IPS-18a (cell line): ENCODE results near the gene GNG13.

Source experiments
- H3K27ac ChIP-seq: one replicate; pipeline ENCODE4 v1.5.1; 2013; ENCODE audit warnings: low read length
- H3K27me3 ChIP-seq: one replicate; pipeline ENCODE4 v1.6.1; 2013; ENCODE audit warnings: mild to moderate bottlenecking, low read length; ENCODE audit not compliant: control insufficient read depth, insufficient read depth
- H3K36me3 ChIP-seq: one replicate; pipeline ENCODE4 v1.6.1; 2013; ENCODE audit warnings: low read depth, low read length; ENCODE audit not compliant: control insufficient read depth
- H3K4me1 ChIP-seq: one replicate; pipeline ENCODE4 v1.6.1; 2013; ENCODE audit warnings: low read depth, low read length; ENCODE audit not compliant: control insufficient read depth
- H3K4me3 ChIP-seq: one replicate; pipeline ENCODE4 v1.5.1; 2013; ENCODE audit warnings: low read length
- H3K9ac ChIP-seq: one replicate; pipeline ENCODE4 v1.6.1; 2013; ENCODE audit warnings: mild to moderate bottlenecking, low read length, moderate library complexity
- H3K9me3 ChIP-seq: one replicate; pipeline ENCODE4 v1.6.1; 2013; ENCODE audit warnings: low read depth, low read length; ENCODE audit not compliant: control insufficient read depth

The GNG13 gene

DNA sequence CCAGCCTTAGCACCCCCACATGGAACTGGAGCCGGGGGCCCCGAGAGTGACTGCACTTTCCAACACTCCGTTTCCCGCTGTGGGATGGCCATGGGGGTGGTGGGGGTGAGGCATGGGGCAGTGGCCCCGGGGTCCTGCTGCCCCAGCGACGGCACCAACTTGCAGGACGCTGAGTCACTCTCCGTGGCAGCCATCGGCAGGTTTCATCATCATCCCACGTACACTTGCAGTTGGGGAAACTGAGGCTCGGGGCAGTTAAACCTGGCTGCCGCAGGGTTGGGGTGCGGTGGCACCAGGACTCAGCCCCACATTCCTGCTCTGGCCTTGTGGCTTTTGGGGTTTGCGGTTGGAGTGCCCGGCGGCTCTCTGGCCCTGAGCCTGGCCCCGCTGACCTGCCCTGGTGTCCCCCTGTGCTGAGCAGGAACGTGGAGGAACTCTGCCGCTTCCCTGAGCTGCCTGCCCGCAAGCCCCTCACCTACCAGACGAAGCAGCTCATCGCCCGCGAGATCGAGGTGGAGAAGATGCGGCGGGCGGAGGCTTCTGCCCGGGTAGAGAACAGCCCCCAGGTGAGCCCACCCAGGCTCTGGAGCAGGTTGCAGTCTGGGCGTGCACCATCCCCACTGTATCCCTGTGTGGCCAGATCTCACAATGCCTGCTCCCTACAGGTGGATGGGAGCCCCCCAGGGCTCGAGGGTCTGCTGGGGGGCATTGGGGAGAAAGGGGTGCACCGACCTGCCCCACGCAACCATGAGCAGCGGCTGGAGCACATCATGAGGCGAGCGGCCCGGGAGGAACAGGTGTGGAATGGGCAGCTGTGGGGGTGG is 4.0 kb downstream of the GNG13 start:
- no peak overlapping the region for H3K9ac ChIP-seq
- H3K27me3 ChIP-seq = peaks cover 11% of the 10 kb centered on the region
- H3K9me3 ChIP-seq = no peaks in the 10 kb centered on the region
- peaks cover 5% of the 10 kb centered on the region for H3K36me3 ChIP-seq
- no peak overlapping the region for H3K4me3 ChIP-seq
- H3K27ac ChIP-seq = no peak overlapping the region
- no peaks in the 10 kb centered on the region for H3K4me1 ChIP-seq

DNA sequence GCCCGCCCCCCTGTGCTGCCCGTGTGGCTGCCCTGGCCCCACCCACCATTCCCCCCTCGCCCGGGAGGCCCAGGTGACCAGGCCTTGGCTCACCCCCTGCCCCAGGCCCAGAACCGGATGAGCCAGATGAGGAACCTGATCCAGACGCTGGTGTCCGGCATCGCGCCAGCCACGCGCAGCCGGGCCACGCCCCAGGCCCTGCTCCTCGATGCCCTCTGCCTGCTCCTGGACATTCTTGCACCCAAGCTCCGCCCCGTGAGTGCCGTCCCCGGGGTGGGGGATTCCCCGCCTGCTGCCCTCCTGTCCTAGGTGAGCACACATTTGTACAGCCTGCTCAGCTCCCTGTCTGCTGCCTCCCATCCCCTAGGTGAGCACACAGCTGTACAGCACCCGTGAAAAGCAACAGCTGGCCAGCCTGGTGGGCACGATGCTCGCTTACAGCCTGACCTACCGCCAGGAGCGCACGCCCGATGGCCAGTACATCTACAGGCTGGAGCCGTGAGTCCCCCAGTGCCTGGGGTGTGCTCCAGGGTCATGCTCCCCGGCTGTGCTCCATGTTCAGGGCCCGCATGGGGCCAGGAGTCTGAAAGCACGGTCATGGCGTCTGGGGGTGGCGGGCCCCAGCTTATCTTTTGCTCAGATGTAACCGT is 4.8 kb downstream of the GNG13 start:
- Histone ChIP-seq H3K27ac (no peak overlapping the region), H3K4me3 (no peak overlapping the region), H3K36me3 (peaks cover 13% of the 10 kb centered on the region), H3K4me1 (no peaks in the 10 kb centered on the region), H3K9me3 (no peaks in the 10 kb centered on the region), H3K9ac (no peak overlapping the region), H3K27me3 (peaks cover 3% of the 10 kb centered on the region)

DNA sequence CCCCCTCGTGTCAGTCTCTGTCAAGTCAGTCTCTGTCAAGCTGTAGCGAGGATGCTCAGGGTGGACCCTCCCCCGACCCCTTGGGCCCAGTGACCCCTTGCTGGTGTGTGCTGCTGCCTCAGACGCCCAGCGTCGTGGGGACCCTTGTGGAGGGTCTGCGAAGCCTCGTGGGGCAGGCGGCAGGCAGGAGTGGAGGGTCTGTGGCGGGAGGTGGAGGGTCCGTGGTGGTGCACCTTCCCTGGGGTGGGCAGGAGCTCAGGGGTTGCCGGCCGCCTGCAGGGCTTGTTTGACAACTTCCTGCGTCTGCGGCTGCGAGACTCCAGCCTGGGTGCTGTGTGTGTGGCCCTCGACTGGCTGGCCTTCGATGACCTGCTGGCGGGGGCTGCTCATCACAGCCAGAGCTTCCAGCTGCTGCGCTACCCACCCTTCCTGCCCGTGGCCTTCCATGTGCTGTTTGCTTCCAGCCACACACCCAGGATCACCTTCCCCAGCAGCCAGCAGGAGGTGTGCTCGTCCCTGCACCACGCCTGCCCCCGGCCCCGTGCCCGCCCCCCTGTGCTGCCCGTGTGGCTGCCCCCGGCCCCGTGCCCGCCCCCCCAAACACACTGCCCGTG is 5.6 kb downstream of the GNG13 start:
- H3K9ac ChIP-seq = no peak overlapping the region
- no peaks in the 10 kb centered on the region for H3K27me3 ChIP-seq
- no peaks in the 10 kb centered on the region for H3K9me3 ChIP-seq
- H3K4me3 ChIP-seq = no peak overlapping the region
- no peaks in the 10 kb centered on the region for H3K4me1 ChIP-seq
- peaks cover 16% of the 10 kb centered on the region for H3K36me3 ChIP-seq
- no peak overlapping the region for H3K27ac ChIP-seq

DNA sequence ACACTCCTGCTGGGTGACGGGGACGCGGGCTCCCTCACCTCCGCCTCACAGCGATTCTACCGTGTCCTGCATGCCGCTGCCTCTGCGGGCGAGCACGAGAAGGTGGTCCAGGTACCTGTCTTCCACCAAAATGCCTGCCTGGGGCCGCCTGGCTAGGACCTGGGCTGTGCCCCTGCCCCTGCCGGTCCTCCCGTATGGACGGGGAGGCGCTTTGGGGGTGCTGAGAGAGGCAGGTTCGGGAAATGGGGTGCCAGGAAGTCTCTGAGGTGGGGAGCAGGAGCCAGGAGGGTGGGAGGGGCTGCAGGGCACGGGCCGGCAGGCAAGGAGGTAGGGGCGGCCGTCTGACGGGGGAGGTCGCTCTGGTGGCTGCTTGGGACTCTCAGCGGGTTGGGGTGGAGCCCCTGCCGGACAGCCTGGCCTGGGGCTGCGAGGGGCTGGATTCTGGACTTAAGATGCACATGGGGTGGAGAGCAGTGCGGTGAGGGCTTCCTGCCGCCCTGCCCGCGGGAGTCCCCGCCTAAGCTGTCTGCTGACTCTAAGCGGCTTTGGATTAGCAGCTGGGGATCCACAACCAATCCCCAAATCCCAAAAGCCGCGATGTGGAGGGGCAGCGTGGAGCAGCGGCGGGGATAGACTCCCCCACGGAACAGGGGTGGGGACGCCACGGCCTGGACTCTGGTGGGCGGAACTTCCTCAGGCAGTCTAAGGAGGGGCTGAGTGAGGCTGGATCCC is 6.3 kb downstream of the GNG13 start:
- H3K9me3 ChIP-seq = no peaks in the 10 kb centered on the region
- H3K4me1 ChIP-seq = no peaks in the 10 kb centered on the region
- H3K36me3 ChIP-seq = peaks cover 16% of the 10 kb centered on the region
- no peaks in the 10 kb centered on the region for H3K27me3 ChIP-seq
- H3K4me3 ChIP-seq = no peak overlapping the region
- no peak overlapping the region for H3K27ac ChIP-seq
- H3K9ac ChIP-seq = no peak overlapping the region

DNA sequence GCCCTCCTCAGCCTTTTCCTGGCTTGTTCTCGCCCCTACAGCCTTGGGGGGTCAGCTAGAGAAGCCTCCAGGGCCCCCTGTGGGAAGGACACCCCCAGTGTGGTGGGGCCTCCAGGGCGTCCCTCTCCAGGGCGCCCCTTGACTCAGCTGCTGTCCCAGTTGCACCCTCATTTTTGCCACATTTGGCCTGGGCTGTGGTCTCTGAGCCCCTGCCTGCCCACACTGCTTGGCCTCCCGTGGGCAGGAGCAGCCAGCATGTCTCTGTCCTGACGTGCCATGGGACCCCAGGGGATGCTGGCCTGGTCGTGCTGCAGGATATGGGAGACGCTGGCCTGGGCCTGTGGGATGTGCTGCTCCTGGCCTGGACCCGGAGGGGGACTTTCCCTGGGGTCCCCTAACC is 7.1 kb downstream of the GNG13 start:
- H3K36me3 ChIP-seq = peaks cover 16% of the 10 kb centered on the region

DNA sequence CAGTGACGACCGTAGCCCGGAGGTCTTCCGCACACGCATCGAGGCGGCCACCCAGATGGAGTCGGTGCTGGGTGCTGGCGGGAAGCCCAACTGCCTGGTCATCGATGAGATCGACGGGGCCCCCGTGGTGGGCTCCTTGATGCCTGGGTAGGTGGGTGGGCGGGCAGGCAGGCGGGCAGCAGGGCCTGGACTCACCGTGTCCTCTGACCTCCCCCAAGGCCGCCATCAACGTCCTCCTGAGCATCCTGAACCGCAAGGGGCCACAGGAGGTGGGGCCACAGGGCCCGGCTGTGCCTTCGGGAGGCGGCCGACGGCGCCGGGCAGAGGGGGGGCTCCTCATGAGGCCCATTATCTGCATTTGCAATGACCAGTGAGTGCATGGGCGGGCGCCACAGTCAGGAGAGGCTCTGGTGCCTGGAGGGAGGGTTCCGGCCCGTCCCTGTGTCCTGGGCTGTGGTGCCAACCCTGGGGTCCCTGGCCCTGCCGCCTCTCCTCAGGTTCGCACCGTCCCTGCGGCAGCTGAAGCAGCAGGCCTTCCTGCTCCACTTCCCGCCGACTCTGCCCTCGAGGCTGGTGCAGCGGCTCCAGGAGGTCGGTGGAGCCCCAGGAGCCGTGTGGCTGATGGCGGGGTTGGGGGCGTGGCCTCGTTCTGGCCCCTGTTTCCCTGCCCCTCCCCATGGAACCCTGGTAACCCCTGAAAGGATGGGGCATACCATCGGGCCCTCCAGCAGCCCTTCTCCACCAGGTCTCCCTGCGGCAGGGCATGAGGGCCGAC is 8.1 kb downstream of the GNG13 start:
- H3K9ac ChIP-seq = no peak overlapping the region
- no peaks in the 10 kb centered on the region for H3K9me3 ChIP-seq
- H3K27ac ChIP-seq = no peak overlapping the region
- H3K27me3 ChIP-seq = no peaks in the 10 kb centered on the region
- H3K4me3 ChIP-seq = no peak overlapping the region
- peaks cover 16% of the 10 kb centered on the region for H3K36me3 ChIP-seq
- no peaks in the 10 kb centered on the region for H3K4me1 ChIP-seq

More for the DNA sequence above, 7.1 kb downstream of the GNG13 start:
- Histone ChIP-seq H3K9me3 (no peaks in the 10 kb centered on the region), H3K4me3 (no peak overlapping the region), H3K27ac (no peak overlapping the region), H3K27me3 (no peaks in the 10 kb centered on the region), H3K9ac (no peak overlapping the region), H3K4me1 (no peaks in the 10 kb centered on the region)

DNA sequence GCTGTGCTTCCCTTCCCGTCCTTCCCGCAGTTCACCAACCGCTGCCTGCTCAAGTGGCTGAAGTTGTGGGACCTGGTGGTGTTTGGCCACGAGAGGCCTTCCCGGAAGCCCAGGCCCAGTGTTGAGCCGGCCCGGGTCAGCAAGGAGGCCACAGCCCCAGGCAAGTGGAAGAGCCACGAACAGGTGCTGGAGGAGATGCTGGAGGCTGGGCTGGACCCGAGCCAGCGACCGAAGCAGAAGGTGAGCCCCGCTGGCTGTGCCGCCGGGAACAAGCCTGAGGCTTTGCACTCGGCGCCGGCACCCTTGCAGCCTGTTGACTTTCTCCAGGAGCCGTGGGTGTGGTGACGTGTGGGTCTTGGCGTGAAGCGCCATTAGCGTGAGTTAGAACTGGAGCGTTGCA is 9.4 kb downstream of the GNG13 start:
- no peak overlapping the region for H3K9ac ChIP-seq
- H3K4me3 ChIP-seq = no peak overlapping the region
- peaks cover 21% of the 10 kb centered on the region for H3K36me3 ChIP-seq
- no peaks in the 10 kb centered on the region for H3K27me3 ChIP-seq
- no peak overlapping the region for H3K27ac ChIP-seq
- H3K9me3 ChIP-seq = no peaks in the 10 kb centered on the region
- H3K4me1 ChIP-seq = no peaks in the 10 kb centered on the region

DNA sequence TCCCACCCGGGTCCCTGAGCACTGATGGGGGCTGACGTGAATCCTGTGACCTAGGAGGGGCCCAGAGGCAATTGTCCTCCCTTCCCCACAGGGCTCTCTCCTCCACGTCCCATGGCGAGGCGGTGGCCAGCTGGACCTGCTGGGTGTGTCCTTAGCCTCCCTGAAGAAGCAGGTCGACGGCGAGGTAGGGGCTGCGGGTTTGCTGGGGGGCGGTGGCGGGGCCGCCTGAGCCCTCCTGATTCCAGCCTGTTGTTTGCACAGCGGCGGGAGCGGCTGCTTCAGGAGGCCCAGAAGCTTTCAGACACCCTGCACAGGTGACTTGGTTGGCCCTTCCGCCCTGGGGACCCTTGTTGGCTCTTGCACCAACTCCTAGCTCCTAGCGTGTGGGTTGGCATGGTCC is 10.4 kb downstream of the GNG13 start:
- Histone ChIP-seq H3K27me3 (no peaks in the 10 kb centered on the region), H3K27ac (no peak overlapping the region), H3K9ac (no peak overlapping the region), H3K9me3 (no peaks in the 10 kb centered on the region), H3K4me1 (no peaks in the 10 kb centered on the region), H3K4me3 (no peak overlapping the region), H3K36me3 (peaks cover 22% of the 10 kb centered on the region)

DNA sequence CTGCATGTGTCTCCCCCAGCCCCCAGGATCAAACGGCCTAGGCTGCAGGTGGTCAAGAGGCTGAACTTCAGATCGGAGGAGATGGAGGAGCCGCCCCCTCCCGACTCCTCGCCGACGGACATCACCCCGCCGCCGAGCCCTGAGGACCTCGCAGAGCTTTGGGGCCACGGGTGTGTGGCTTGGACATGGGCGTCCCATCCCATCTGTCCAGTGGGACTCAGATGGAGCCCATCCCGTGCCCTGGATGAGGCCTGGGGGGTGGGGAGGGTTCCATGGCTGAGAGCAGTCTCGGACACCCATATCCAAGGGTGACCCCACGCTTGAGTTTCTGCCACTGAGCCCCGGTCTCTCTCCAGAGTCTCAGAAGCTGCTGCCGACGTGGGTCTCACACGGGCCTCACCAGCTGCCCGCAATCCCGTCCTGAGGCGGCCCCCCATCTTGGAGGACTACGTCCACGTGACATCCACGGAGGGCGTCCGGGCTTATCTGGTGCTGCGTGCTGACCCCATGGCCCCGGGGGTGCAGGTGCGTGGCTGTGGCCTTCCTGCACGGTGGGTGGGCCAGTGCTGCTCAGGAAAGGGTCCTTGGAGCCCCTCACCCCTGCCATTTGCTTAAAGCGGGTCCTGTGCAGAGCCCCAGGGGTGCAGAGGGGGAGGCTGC is 11.2 kb downstream of the GNG13 start:
- peak overlapping the region; percentile 81 for H3K4me3 ChIP-seq
- no peaks in the 10 kb centered on the region for H3K4me1 ChIP-seq
- H3K27ac ChIP-seq = no peak overlapping the region
- no peaks in the 10 kb centered on the region for H3K9me3 ChIP-seq
- no peaks in the 10 kb centered on the region for H3K27me3 ChIP-seq
- peaks cover 22% of the 10 kb centered on the region for H3K36me3 ChIP-seq
- peak overlapping the region; percentile 66 for H3K9ac ChIP-seq

DNA sequence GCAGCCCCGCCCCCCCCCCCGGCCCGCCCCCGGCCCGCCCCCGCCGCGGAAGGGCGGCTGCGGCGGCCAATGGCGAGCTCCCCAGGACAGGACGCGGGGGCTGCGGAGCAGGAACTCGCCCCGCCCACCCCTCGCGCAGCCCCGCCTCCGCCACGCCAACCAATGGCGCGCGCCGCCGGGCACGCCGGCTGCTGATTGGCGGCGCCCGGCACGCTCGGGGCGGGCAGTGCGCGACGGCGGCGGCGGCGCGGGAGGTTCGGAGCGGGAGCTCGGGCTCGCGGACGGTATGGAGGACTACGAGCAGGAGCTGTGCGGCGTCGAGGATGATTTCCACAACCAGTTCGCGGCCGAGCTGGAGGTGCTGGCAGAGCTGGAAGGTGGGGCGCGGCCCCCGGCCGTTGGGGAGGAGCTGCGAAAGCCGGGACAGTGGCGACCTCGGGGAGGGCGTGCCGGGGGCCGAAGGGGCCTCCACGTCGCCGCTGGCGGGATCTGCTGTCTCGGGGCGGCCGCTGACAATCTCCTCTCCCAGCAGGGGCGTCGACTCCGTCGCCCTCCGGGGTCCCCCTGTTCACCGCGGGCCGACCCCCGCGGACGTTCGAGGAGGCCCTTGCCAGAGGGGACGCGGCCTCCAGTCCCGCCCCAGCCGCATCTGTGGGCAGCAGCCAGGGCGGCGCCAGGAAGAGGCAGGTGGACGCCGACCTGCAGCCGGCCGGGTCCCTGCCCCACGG is 12.0 kb downstream of the GNG13 start, which contains the start of gene CHTF18:
Gene CHTF18, plus strand, starts transcription at position 222 of the 728 bp plus-strand sequence. Its CDS starts 65 bp downstream, at position 287.
- H3K4me3 ChIP-seq = peak within 1 kb of the TSS; percentile 89
- H3K36me3 ChIP-seq = peaks cover 22% of the 10 kb centered on the region
- no peaks in the 10 kb centered on the region for H3K9me3 ChIP-seq
- no peak within 1 kb of the TSS for H3K27ac ChIP-seq
- H3K4me1 ChIP-seq = no peaks in the 10 kb centered on the region
- no peaks in the 10 kb centered on the region for H3K27me3 ChIP-seq
- H3K9ac ChIP-seq = peak within 1 kb of the TSS; percentile 69
